ENCODE results near the gene PLCH1.

DNA sequence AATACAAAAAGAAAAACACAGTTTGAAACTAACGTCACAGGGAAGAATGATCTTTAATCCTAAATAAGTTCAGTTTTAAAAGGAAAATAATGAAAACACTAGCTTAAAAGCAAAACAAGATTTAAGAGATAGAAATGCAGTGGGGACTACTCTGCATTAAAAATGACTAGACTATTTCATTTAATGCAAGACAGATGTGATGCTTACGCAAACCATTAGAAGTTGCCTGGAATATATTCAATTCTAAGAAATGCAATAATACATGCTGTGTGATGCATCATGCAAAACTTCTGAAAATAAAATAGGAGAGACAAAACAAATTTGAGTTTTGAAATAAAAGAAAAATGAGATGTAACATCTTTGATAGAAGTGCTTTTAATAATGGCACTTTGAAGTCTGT lies 353.8 kb downstream of the PLCH1 start:
- TF ChIP-seq POLR2A (IDR thresholded peaks at IDR 0.05): no peak
- TF ChIP-seq, protein P1, sequence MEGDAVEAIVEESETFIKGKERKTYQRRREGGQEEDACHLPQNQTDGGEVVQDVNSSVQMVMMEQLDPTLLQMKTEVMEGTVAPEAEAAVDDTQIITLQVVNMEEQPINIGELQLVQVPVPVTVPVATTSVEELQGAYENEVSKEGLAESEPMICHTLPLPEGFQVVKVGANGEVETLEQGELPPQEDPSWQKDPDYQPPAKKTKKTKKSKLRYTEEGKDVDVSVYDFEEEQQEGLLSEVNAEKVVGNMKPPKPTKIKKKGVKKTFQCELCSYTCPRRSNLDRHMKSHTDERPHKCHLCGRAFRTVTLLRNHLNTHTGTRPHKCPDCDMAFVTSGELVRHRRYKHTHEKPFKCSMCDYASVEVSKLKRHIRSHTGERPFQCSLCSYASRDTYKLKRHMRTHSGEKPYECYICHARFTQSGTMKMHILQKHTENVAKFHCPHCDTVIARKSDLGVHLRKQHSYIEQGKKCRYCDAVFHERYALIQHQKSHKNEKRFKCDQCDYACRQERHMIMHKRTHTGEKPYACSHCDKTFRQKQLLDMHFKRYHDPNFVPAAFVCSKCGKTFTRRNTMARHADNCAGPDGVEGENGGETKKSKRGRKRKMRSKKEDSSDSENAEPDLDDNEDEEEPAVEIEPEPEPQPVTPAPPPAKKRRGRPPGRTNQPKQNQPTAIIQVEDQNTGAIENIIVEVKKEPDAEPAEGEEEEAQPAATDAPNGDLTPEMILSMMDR (IDR thresholded peaks at IDR 0.05): no peak

All from right lobe of liver (tissue), 4 donors.